GM23338 (cell line): Measurements from ENCODE around the gene C5orf22. TPM values are rescaled to one million over a fixed set of nuclear protein-coding genes. Genes with fewer than 3 reads are reported as not detected.

Source experiments
- ATAC-seq: fragments of 200-7000 bp; cut with Tn5 transposase; 3 replicates; pipeline ENCODE4 v1.9.1; 2020
- DNase-seq: peaks from one replicate; pipeline ENCODE4 v3.0.0-alpha.2; 2015; ENCODE audit warnings: low spot score
- H2AFZ ChIP-seq: fragments of 200-600 bp; sonication (generic); 2 replicates; pipeline ENCODE4 v1.8.0; 2016; ENCODE audit warnings: antibody characterized with exemption, mild to moderate bottlenecking, moderate library complexity
- H3F3A ChIP-seq: fragments of 200-600 bp; sonication (generic); replicated peaks from 2 replicates; pipeline ENCODE4 v1.8.0; 2017; ENCODE audit warnings: antibody characterized with exemption, mixed run types, low read depth
- H3K27ac ChIP-seq: fragments of 200-600 bp; sonication (generic); 2 replicates; pipeline ENCODE4 v1.6.1; 2016; ENCODE audit warnings: low read depth
- H3K27me3 ChIP-seq: fragments of 200-600 bp; sonication (generic); 2 replicates; pipeline ENCODE4 v1.8.0; 2016; ENCODE audit warnings: mild to moderate bottlenecking, mixed run types, moderate library complexity; ENCODE audit not compliant: insufficient read depth
- H3K36me3 ChIP-seq: fragments of 200-600 bp; sonication (generic); 2 replicates; pipeline ENCODE4 v1.8.0; 2016; ENCODE audit warnings: mild to moderate bottlenecking; ENCODE audit not compliant: insufficient read depth
- H3K4me1 ChIP-seq: fragments of 200-600 bp; sonication (generic); 2 replicates; pipeline ENCODE4 v1.8.0; 2016; ENCODE audit warnings: mild to moderate bottlenecking, moderate library complexity; ENCODE audit not compliant: insufficient read depth
- H3K4me2 ChIP-seq: fragments of 200-600 bp; sonication (generic); 2 replicates; pipeline ENCODE4 v1.7.1; 2017; ENCODE audit warnings: mixed run types
- H3K4me3 ChIP-seq: fragments of 200-600 bp; sonication (generic); 2 replicates; pipeline ENCODE4 v1.6.1; 2016; ENCODE audit warnings: mixed run types
- H3K79me2 ChIP-seq: fragments of 200-600 bp; sonication (generic); replicated peaks from 2 replicates; pipeline ENCODE4 v1.8.0; 2017; ENCODE audit warnings: mild to moderate bottlenecking; ENCODE audit not compliant: insufficient read depth
- H3K9me2 ChIP-seq: fragments of 200-600 bp; sonication (generic); 2 replicates; pipeline ENCODE4 v1.8.0; 2017; ENCODE audit not compliant: insufficient read depth
- H4K20me1 ChIP-seq: fragments of 200-600 bp; sonication (generic); replicated peaks from 2 replicates; pipeline ENCODE4 v1.8.0; 2017; ENCODE audit warnings: mild to moderate bottlenecking; ENCODE audit not compliant: insufficient read depth
- H3K27ac Mint-ChIP-seq: 2 replicates; pipeline ENCODE4 v1.8.0; 2020; ENCODE audit warnings: inconsistent platforms, mild to moderate bottlenecking, moderate library complexity, mixed read lengths
- H3K27me3 Mint-ChIP-seq: 3 replicates; pipeline ENCODE4 v1.8.0; 2022; ENCODE audit warnings: low read depth, mild to moderate bottlenecking, moderate library complexity, mixed read lengths, inconsistent platforms; ENCODE audit not compliant: insufficient read depth, poor library complexity
- H3K36me3 Mint-ChIP-seq: 3 replicates; pipeline ENCODE4 v1.8.0; 2021; ENCODE audit warnings: low read depth, mild to moderate bottlenecking, inconsistent platforms, moderate library complexity, mixed read lengths
- H3K4me1 Mint-ChIP-seq: 3 replicates; pipeline ENCODE4 v1.8.0; 2020; ENCODE audit warnings: mild to moderate bottlenecking, inconsistent platforms, mixed read lengths
- H3K4me3 Mint-ChIP-seq: 3 replicates; pipeline ENCODE4 v1.8.0; 2021; ENCODE audit warnings: moderate library complexity, mild to moderate bottlenecking, inconsistent platforms, mixed read lengths
- H3K9me3 Mint-ChIP-seq: 3 replicates; pipeline ENCODE4 v1.8.0; 2020; ENCODE audit warnings: moderate library complexity, mild to moderate bottlenecking, inconsistent platforms, mixed read lengths
- CREB1 ChIP-seq: fragments of 250-450 bp; sonication (Bioruptor Pico); IDR thresholded peaks from 2 replicates; pipeline ENCODE4 v1.5.0; 2020; ENCODE audit warnings: low read depth, mild to moderate bottlenecking, moderate library complexity
- EZH2 ChIP-seq: fragments of 200-600 bp; sonication (generic); IDR thresholded peaks from one replicate; pipeline ENCODE4 v1.8.0; 2017; ENCODE audit warnings: antibody characterized with exemption, mild to moderate bottlenecking, low read depth; ENCODE audit not compliant: unreplicated experiment
- EZH2phosphoT487 ChIP-seq: fragments of 200-600 bp; sonication (generic); IDR thresholded peaks from one replicate; pipeline ENCODE4 v1.8.1; 2018; ENCODE audit warnings: antibody characterized with exemption; ENCODE audit not compliant: unreplicated experiment
- JUNB ChIP-seq: IDR thresholded peaks from one replicate; pipeline ENCODE4 v1.6.1; 2016; ENCODE audit warnings: antibody characterized with exemption; ENCODE audit not compliant: unreplicated experiment
- NANOG ChIP-seq: IDR thresholded peaks from 2 replicates; pipeline ENCODE4 v1.6.1; 2016; ENCODE audit warnings: antibody characterized with exemption, borderline replicate concordance
- POLR2AphosphoS5 ChIP-seq: IDR thresholded peaks from 2 replicates; pipeline ENCODE4 v1.6.1; 2016; ENCODE audit warnings: antibody characterized with exemption, low read depth
- STAT1 ChIP-seq: IDR thresholded peaks from one replicate; pipeline ENCODE4 v1.6.1; 2016; ENCODE audit warnings: antibody characterized with exemption; ENCODE audit not compliant: unreplicated experiment
- ZNF114 ChIP-seq: fragments of 250-450 bp; sonication (Bioruptor Pico); IDR thresholded peaks from 2 replicates; pipeline ENCODE4 v1.5.0; 2020; ENCODE audit warnings: mild to moderate bottlenecking, moderate library complexity
- ZNF331 ChIP-seq: fragments of 250-450 bp; sonication (Bioruptor Pico); IDR thresholded peaks from 2 replicates; pipeline ENCODE4 v1.5.0; 2020; ENCODE audit warnings: low read depth, mild to moderate bottlenecking, moderate library complexity
- polyA plus RNA-seq: library from polyadenylated mRNA; unstranded; fragments of >200 nt; fragmentation: Nextera tagmentation; extraction: Ambion mirVana; gene quantifications from 2 replicates; pipeline ENCODE4 v1.2.1, GENCODE V29; 2016
- total RNA-seq: library from RNA; depleted of rRNA; stranded (reverse); fragments of >200 nt; shearing (Covaris generic); gene quantifications from 2 replicates; pipeline ENCODE4 v1.2.3, GENCODE V29; 2014
- TF ChIP-seq, protein P1 (sequence below): fragments of 250-450 bp; sonication (Bioruptor Pico); IDR thresholded peaks from 2 replicates; pipeline ENCODE4 v1.5.0; 2020; ENCODE audit warnings: mild to moderate bottlenecking, moderate library complexity

Gene C5orf22
- total and polyA plus RNA-seq, 2 experiments from 2014 or later, result 13.6 to 30.9 TPM

DNA sequence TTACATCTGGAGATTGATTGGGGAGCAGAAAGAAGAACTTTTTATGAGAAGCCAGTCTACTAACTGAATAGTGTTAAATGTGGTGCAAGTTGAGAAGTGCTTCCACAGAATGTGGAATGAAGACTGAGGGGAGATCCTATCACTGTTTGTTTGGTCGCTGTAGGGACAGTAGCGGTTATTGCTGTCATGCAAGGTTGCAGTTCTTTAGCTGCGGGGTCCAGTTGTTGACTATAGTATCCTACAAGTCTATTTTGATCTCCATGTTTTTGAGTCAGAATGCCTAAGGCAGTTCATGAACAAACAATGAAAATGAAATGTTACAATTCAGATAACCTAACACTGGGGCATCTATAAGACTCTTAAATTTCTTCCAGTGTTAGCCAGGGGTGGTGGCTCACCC is 61.6 kb downstream of the C5orf22 start:
- no peak overlapping the region for H3K4me3 Mint-ChIP-seq
- H3K4me1 Mint-ChIP-seq, result no peaks in the 10 kb centered on the region
- Histone ChIP-seq H3F3A (no peaks in the 10 kb centered on the region), H3K79me2 (no peaks in the 10 kb centered on the region), H3K4me3 (no peak overlapping the region), H2AFZ (no peak overlapping the region), H3K4me1 (no peaks in the 10 kb centered on the region), H3K36me3 (no peaks in the 10 kb centered on the region), H4K20me1 (no peaks in the 10 kb centered on the region), H3K27ac (no peak overlapping the region), H3K27me3 (no peaks in the 10 kb centered on the region), H3K9me2 (no peaks in the 10 kb centered on the region), H3K4me2 (no peak overlapping the region)
- peaks cover 8% of the 10 kb centered on the region for H3K9me3 Mint-ChIP-seq
- H3K27me3 Mint-ChIP-seq, result peaks cover 3% of the 10 kb centered on the region
- no peak overlapping the region for H3K27ac Mint-ChIP-seq
- no peak for ATAC-seq
- DNase-seq, result no peak
- peaks cover 4% of the 10 kb centered on the region; the same call in 1 of the 3 replicates for H3K36me3 Mint-ChIP-seq
- TF ChIP-seq CREB1 (CRISPR knock-in tag), result no peak
- TF ChIP-seq ZNF331 (CRISPR knock-in tag), result no peak
- no peak for TF ChIP-seq EZH2phosphoT487
- no peak for TF ChIP-seq ZNF114 (CRISPR knock-in tag)
- TF ChIP-seq JUNB, result no peak
- TF ChIP-seq NANOG, result no peak

GRCh38 chr5:31596354-31596753 is 64.3 kb downstream of the C5orf22 start:
- Histone ChIP-seq H3K27me3 (no peaks in the 10 kb centered on the region), H3K36me3 (no peaks in the 10 kb centered on the region), H3K4me2 (no peak overlapping the region), H3K27ac (no peak overlapping the region), H3K4me3 (no peak overlapping the region), H3K9me2 (no peaks in the 10 kb centered on the region), H3F3A (no peaks in the 10 kb centered on the region), H2AFZ (no peak overlapping the region; the same call in 1 of the 2 replicates), H3K4me1 (no peaks in the 10 kb centered on the region), H3K79me2 (no peaks in the 10 kb centered on the region), H4K20me1 (no peaks in the 10 kb centered on the region)
- no peaks in the 10 kb centered on the region for H3K4me1 Mint-ChIP-seq
- no peak for TF ChIP-seq EZH2
- no peaks in the 10 kb centered on the region for H3K9me3 Mint-ChIP-seq
- H3K36me3 Mint-ChIP-seq, result no peaks in the 10 kb centered on the region
- ATAC-seq, result no peak
- H3K4me3 Mint-ChIP-seq, result no peak overlapping the region
- no peak overlapping the region for H3K27ac Mint-ChIP-seq
- no peak for DNase-seq
- H3K27me3 Mint-ChIP-seq, result peaks cover 3% of the 10 kb centered on the region

GRCh38 chr5:31598640-31599611 is 66.8 kb downstream of the C5orf22 start:
- Mint-ChIP-seq H3K9me3 (no peaks in the 10 kb centered on the region), H3K27ac (no peak overlapping the region), H3K36me3 (no peaks in the 10 kb centered on the region), H3K4me3 (no peak overlapping the region), H3K4me1 (no peaks in the 10 kb centered on the region), H3K27me3 (peaks cover 3% of the 10 kb centered on the region)
- Histone ChIP-seq H3K9me2 (no peaks in the 10 kb centered on the region), H3K4me2 (no peak overlapping the region), H3F3A (no peaks in the 10 kb centered on the region), H3K4me1 (no peaks in the 10 kb centered on the region), H3K27ac (no peak overlapping the region), H3K4me3 (no peak overlapping the region), H3K79me2 (no peaks in the 10 kb centered on the region), H3K27me3 (no peaks in the 10 kb centered on the region), H3K36me3 (no peaks in the 10 kb centered on the region), H4K20me1 (no peaks in the 10 kb centered on the region), H2AFZ (peak overlapping the region; percentile 1; the same call in 1 of the 2 replicates)
- peak; percentile 9 for DNase-seq
- no peak for ATAC-seq
- TF ChIP-seq, protein P1, sequence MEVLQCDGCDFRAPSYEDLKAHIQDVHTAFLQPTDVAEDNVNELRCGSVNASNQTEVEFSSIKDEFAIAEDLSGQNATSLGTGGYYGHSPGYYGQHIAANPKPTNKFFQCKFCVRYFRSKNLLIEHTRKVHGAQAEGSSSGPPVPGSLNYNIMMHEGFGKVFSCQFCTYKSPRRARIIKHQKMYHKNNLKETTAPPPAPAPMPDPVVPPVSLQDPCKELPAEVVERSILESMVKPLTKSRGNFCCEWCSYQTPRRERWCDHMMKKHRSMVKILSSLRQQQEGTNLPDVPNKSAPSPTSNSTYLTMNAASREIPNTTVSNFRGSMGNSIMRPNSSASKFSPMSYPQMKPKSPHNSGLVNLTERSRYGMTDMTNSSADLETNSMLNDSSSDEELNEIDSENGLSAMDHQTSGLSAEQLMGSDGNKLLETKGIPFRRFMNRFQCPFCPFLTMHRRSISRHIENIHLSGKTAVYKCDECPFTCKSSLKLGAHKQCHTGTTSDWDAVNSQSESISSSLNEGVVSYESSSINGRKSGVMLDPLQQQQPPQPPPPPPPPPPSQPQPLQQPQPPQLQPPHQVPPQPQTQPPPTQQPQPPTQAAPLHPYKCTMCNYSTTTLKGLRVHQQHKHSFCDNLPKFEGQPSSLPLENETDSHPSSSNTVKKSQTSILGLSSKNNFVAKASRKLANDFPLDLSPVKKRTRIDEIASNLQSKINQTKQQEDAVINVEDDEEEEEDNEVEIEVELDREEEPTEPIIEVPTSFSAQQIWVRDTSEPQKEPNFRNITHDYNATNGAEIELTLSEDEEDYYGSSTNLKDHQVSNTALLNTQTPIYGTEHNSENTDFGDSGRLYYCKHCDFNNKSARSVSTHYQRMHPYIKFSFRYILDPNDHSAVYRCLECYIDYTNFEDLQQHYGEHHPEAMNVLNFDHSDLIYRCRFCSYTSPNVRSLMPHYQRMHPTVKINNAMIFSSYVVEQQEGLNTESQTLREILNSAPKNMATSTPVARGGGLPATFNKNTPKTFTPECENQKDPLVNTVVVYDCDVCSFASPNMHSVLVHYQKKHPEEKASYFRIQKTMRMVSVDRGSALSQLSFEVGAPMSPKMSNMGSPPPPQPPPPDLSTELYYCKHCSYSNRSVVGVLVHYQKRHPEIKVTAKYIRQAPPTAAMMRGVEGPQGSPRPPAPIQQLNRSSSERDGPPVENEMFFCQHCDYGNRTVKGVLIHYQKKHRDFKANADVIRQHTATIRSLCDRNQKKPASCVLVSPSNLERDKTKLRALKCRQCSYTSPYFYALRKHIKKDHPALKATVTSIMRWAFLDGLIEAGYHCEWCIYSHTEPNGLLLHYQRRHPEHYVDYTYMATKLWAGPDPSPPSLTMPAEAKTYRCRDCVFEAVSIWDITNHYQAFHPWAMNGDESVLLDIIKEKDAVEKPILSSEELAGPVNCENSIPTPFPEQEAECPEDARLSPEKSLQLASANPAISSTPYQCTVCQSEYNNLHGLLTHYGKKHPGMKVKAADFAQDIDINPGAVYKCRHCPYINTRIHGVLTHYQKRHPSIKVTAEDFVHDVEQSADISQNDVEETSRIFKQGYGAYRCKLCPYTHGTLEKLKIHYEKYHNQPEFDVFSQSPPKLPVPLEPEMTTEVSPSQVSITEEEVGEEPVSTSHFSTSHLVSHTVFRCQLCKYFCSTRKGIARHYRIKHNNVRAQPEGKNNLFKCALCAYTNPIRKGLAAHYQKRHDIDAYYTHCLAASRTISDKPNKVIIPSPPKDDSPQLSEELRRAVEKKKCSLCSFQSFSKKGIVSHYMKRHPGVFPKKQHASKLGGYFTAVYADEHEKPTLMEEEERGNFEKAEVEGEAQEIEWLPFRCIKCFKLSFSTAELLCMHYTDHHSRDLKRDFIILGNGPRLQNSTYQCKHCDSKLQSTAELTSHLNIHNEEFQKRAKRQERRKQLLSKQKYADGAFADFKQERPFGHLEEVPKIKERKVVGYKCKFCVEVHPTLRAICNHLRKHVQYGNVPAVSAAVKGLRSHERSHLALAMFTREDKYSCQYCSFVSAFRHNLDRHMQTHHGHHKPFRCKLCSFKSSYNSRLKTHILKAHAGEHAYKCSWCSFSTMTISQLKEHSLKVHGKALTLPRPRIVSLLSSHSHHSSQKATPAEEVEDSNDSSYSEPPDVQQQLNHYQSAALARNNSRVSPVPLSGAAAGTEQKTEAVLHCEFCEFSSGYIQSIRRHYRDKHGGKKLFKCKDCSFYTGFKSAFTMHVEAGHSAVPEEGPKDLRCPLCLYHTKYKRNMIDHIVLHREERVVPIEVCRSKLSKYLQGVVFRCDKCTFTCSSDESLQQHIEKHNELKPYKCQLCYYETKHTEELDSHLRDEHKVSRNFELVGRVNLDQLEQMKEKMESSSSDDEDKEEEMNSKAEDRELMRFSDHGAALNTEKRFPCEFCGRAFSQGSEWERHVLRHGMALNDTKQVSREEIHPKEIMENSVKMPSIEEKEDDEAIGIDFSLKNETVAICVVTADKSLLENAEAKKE (CRISPR knock-in tag), result no peak
- TF ChIP-seq STAT1 (no peak), EZH2 (no peak), CREB1 (CRISPR knock-in tag) (no peak), JUNB (no peak), POLR2AphosphoS5 (no peak)
